Subcutaneous abdominal adipose tissue (tissue), 5 donors: Measurements from ENCODE around the gene FES.

Source experiments
- H3K27ac ChIP-seq: one replicate; pipeline ENCODE4 v1.7.0; 2013; ENCODE audit warnings: low read depth, mild to moderate bottlenecking, inconsistent platforms, low read length, moderate library complexity
- H3K27me3 ChIP-seq, 5 donors: one replicate each; pipeline ENCODE4 v1.7.0; 2013; ENCODE audit warnings: low read length in 5 of 5, inconsistent platforms in 1 of 5; ENCODE audit not compliant: control insufficient read depth in 5 of 5, insufficient read depth in 4 of 5
- H3K36me3 ChIP-seq, 5 donors: one replicate each; pipeline ENCODE4 v1.7.0; 2013; ENCODE audit warnings: low read length in 5 of 5; ENCODE audit not compliant: control insufficient read depth in 5 of 5, insufficient read depth in 5 of 5
- H3K4me1 ChIP-seq, 5 donors: one replicate each; pipeline ENCODE4 v1.7.0; 2013; ENCODE audit warnings: low read length in 5 of 5, mild to moderate bottlenecking in 3 of 5, moderate library complexity in 1 of 5; ENCODE audit not compliant: control insufficient read depth in 5 of 5, insufficient read depth in 5 of 5
- H3K4me3 ChIP-seq, 5 donors: one replicate each; pipeline ENCODE4 v1.7.0; 2013; ENCODE audit warnings: low read length in 5 of 5, low read depth in 1 of 5
- H3K9ac ChIP-seq, 5 donors: one replicate each; pipeline ENCODE4 v1.7.0; 2013; ENCODE audit warnings: low read length in 5 of 5, mild to moderate bottlenecking in 4 of 5, moderate library complexity in 3 of 5
- H3K9me3 ChIP-seq, 5 donors: one replicate each; pipeline ENCODE4 v1.7.0; 2013; ENCODE audit warnings: low read length in 5 of 5; ENCODE audit not compliant: control insufficient read depth in 5 of 5
- donor health status: healthy.
- donor health status: healthy.
- donor health status: healthy.
- donor health status: healthy.
- donor health status: healthy.

The FES gene

GRCh38 chr15:90881181-90881977 lies 2.9 kb upstream of the FES start:
- Histone ChIP-seq H3K27ac (peak overlapping the region; percentile 89), H3K9ac (no peak overlapping the region), H3K4me3 (no peak overlapping the region), H3K27me3 (no peaks in the 10 kb centered on the region), H3K4me1 (peaks cover 5 to 38% (median 34%) of the 10 kb centered on the region in 5 donors), H3K36me3 (peaks cover 0 to 63% (median 61%) of the 10 kb centered on the region in 5 donors), H3K9me3 (no peaks in the 10 kb centered on the region)

- Histone ChIP-seq H3K27me3 (no peaks in the 10 kb centered on the region), H3K9me3 (no peaks in the 10 kb centered on the region), H3K36me3 (peaks cover 0 to 62% (median 58%) of the 10 kb centered on the region in 5 donors), H3K4me1 (peaks cover 5 to 44% (median 36%) of the 10 kb centered on the region in 5 donors), H3K9ac (no peak overlapping the region), H3K4me3 (no peak overlapping the region), H3K27ac (peak overlapping the region; percentile 89)
Measured at GRCh38 chr15:90881978-90882721, 2.2 kb upstream of the FES start.

GRCh38 chr15:90882781-90883525 lies 1.4 kb upstream of the FES start:
- peak overlapping the region in 2 of 5 donors; percentile 74 to 83 for H3K4me3 ChIP-seq
- no peaks in the 10 kb centered on the region for H3K27me3 ChIP-seq
- peaks cover 5 to 44% (median 36%) of the 10 kb centered on the region in 5 donors for H3K4me1 ChIP-seq
- peak overlapping the region; percentile 89 for H3K27ac ChIP-seq
- no peaks in the 10 kb centered on the region for H3K9me3 ChIP-seq
- peak overlapping the region; percentile 75 to 92 (median 90) for H3K9ac ChIP-seq
- H3K36me3 ChIP-seq = peaks cover 0 to 61% (median 58%) of the 10 kb centered on the region in 5 donors

GRCh38 chr15:90883526-90883975 lies 753 bp upstream of the FES start:
- Histone ChIP-seq H3K4me3 (peak overlapping the region; percentile 42 to 83 (median 74)), H3K9ac (peak overlapping the region; percentile 75 to 92 (median 90)), H3K9me3 (no peaks in the 10 kb centered on the region), H3K27me3 (no peaks in the 10 kb centered on the region), H3K36me3 (peaks cover 0 to 56% (median 52%) of the 10 kb centered on the region in 5 donors), H3K27ac (peak overlapping the region; percentile 89), H3K4me1 (peaks cover 5 to 44% (median 36%) of the 10 kb centered on the region in 5 donors)

GRCh38 chr15:90884719-90885431 lies 571 bp downstream of the FES start:
- H3K36me3 ChIP-seq = peaks cover 0 to 54% (median 47%) of the 10 kb centered on the region in 5 donors
- H3K9ac ChIP-seq = peak overlapping the region; percentile 75 to 94 (median 90)
- H3K27ac ChIP-seq = peak overlapping the region; percentile 89
- H3K4me1 ChIP-seq = peaks cover 5 to 44% (median 36%) of the 10 kb centered on the region in 5 donors
- peak overlapping the region; percentile 52 to 83 (median 74) for H3K4me3 ChIP-seq
- no peaks in the 10 kb centered on the region for H3K9me3 ChIP-seq
- no peaks in the 10 kb centered on the region for H3K27me3 ChIP-seq

- Histone ChIP-seq H3K27ac (peak overlapping the region; percentile 89), H3K4me1 (peaks cover 5 to 44% (median 36%) of the 10 kb centered on the region in 5 donors), H3K9me3 (no peaks in the 10 kb centered on the region), H3K4me3 (peak overlapping the region; percentile 52 to 83 (median 74)), H3K27me3 (no peaks in the 10 kb centered on the region), H3K36me3 (peaks cover 0 to 54% (median 47%) of the 10 kb centered on the region in 5 donors), H3K9ac (peak overlapping the region; percentile 18 to 94 (median 84))
Measured at GRCh38 chr15:90885432-90886290, 1.4 kb downstream of the FES start.

- Histone ChIP-seq H3K9me3 (no peaks in the 10 kb centered on the region), H3K27me3 (no peaks in the 10 kb centered on the region), H3K27ac (peak overlapping the region; percentile 89), H3K36me3 (peaks cover 0 to 54% (median 47%) of the 10 kb centered on the region in 5 donors), H3K4me3 (peak overlapping the region in 3 of 5 donors; percentile 16 to 83 (median 74)), H3K4me1 (peaks cover 5 to 44% (median 36%) of the 10 kb centered on the region in 5 donors), H3K9ac (peak overlapping the region in 2 of 5 donors; percentile 18 to 90)
Measured at GRCh38 chr15:90886291-90886614, 1.9 kb downstream of the FES start.

- H3K4me1 ChIP-seq = peaks cover 5 to 44% (median 36%) of the 10 kb centered on the region in 5 donors
- no peaks in the 10 kb centered on the region for H3K27me3 ChIP-seq
- H3K4me3 ChIP-seq = no peak overlapping the region
- no peak overlapping the region for H3K9ac ChIP-seq
- H3K36me3 ChIP-seq = peaks cover 0 to 54% (median 47%) of the 10 kb centered on the region in 5 donors
- H3K9me3 ChIP-seq = no peaks in the 10 kb centered on the region
- H3K27ac ChIP-seq = no peak overlapping the region
Measured at GRCh38 chr15:90887037-90887481, 2.8 kb downstream of the FES start.
